Fibroblast of pulmonary artery (primary cell): ENCODE data around the gene PSTPIP1.

Source experiments
- DNase-seq: peaks from one replicate; pipeline ENCODE4 v3.0.0-alpha.2; 2010; ENCODE audit warnings: low read depth
- H3K4me3 ChIP-seq: replicated peaks from 2 replicates; pipeline ENCODE4 v1.5.1; 2011; ENCODE audit warnings: low read depth, mild to moderate bottlenecking, control low read depth, low read length, moderate library complexity
- CTCF ChIP-seq: IDR thresholded peaks from 2 replicates; pipeline ENCODE4 v1.5.1; 2011; ENCODE audit warnings: mild to moderate bottlenecking, control low read depth, low read length, inconsistent platforms; ENCODE audit errors: missing control alignments

The PSTPIP1 gene

GRCh38 chr15:77023576-77024272 lies 28.8 kb downstream of the PSTPIP1 start:
- no peak for DNase-seq
- TF ChIP-seq CTCF, result no peak
- H3K4me3 ChIP-seq, result no peak overlapping the region

- TF ChIP-seq CTCF, result peak; percentile 91
- no peak overlapping the region for H3K4me3 ChIP-seq
Measured at GRCh38 chr15:77024273-77025082, 29.6 kb downstream of the PSTPIP1 start.

GRCh38 chr15:77025083-77025901 lies 30.4 kb downstream of the PSTPIP1 start:
- DNase-seq, result no peak
- TF ChIP-seq CTCF, result no peak
- no peak overlapping the region for H3K4me3 ChIP-seq

More at GRCh38 chr15:77024273-77025082, 29.6 kb downstream of the PSTPIP1 start:
- DNase-seq, result peak; percentile 53

GRCh38 chr15:77025941-77026411 lies 31.1 kb downstream of the PSTPIP1 start:
- no peak for DNase-seq
- no peak overlapping the region for H3K4me3 ChIP-seq

GRCh38 chr15:77026501-77027110 lies 31.7 kb downstream of the PSTPIP1 start:
- no peak for TF ChIP-seq CTCF
- no peak overlapping the region for H3K4me3 ChIP-seq
- no peak for DNase-seq

More at GRCh38 chr15:77025941-77026411, 31.1 kb downstream of the PSTPIP1 start:
- no peak for TF ChIP-seq CTCF

GRCh38 chr15:77027111-77027696 lies 32.3 kb downstream of the PSTPIP1 start:
- H3K4me3 ChIP-seq, result no peak overlapping the region
- DNase-seq, result no peak
- no peak for TF ChIP-seq CTCF
